Rectal smooth muscle tissue (tissue), 1 donor: ENCODE results near the gene RO60.

Source experiments
- H3K27ac ChIP-seq: one replicate; pipeline ENCODE4 v1.7.0; 2013; ENCODE audit warnings: low read depth, low read length, inconsistent platforms
- H3K27me3 ChIP-seq: one replicate; pipeline ENCODE4 v1.7.0; 2013; ENCODE audit warnings: low read length; ENCODE audit not compliant: control insufficient read depth, insufficient read depth
- H3K36me3 ChIP-seq: one replicate; pipeline ENCODE4 v1.7.0; 2013; ENCODE audit warnings: low read length; ENCODE audit not compliant: control insufficient read depth, insufficient read depth
- H3K4me1 ChIP-seq: one replicate; pipeline ENCODE4 v1.7.0; 2013; ENCODE audit warnings: low read length; ENCODE audit not compliant: control insufficient read depth, insufficient read depth
- H3K4me3 ChIP-seq: one replicate; pipeline ENCODE4 v1.7.0; 2013; ENCODE audit warnings: low read length
- H3K9ac ChIP-seq: one replicate; pipeline ENCODE4 v1.7.0; 2013; ENCODE audit warnings: low read length

RO60 gene

GRCh38 chr1:193066606-193067005 lies 7.2 kb downstream of the RO60 start:
- H3K27me3 ChIP-seq = no peaks in the 10 kb centered on the region
- no peak overlapping the region for H3K4me3 ChIP-seq
- no peak overlapping the region for H3K9ac ChIP-seq
- H3K4me1 ChIP-seq = peaks cover 2% of the 10 kb centered on the region
- H3K36me3 ChIP-seq = no peaks in the 10 kb centered on the region
- H3K27ac ChIP-seq = no peak overlapping the region

- H3K4me3 ChIP-seq = no peak overlapping the region
- no peaks in the 10 kb centered on the region for H3K4me1 ChIP-seq
- no peaks in the 10 kb centered on the region for H3K36me3 ChIP-seq
- no peaks in the 10 kb centered on the region for H3K27me3 ChIP-seq
- no peak overlapping the region for H3K27ac ChIP-seq
- no peak overlapping the region for H3K9ac ChIP-seq
Observed at GRCh38 chr1:193068013-193068412, 8.6 kb downstream of the RO60 start.

DNA sequence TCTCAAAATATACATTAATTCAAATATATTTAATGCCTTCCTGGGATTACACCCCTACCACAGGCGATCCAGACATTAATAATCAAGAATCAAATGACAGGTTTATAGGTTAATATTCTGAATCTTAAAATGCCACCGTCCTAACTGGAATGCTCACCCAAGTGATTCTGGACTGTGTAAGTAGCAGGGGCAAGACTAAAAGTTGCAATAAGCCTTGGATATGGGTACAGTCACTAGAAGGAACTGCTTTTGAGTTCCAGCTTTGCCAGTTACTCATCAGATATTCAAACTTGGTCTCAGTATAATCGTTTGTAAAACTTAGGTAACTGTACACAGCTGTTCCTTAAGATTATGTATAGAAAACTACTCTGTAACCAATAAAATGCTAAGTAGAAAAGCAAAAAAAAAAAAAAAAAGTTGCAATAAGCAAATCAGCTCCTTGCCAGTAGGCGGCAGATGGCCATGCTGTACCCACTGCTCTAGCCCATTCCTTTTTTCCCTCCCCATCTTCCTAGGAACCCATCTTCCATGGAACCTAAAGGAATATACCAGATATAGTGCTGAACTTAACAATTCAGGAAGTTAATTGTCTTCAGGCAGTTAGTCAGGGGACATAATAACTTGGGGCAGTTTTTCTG lies 10.5 kb downstream of the RO60 start:
- no peaks in the 10 kb centered on the region for H3K36me3 ChIP-seq
- H3K27ac ChIP-seq = no peak overlapping the region
- no peak overlapping the region for H3K4me3 ChIP-seq
- no peaks in the 10 kb centered on the region for H3K4me1 ChIP-seq
- H3K9ac ChIP-seq = no peak overlapping the region
- H3K27me3 ChIP-seq = no peaks in the 10 kb centered on the region

DNA sequence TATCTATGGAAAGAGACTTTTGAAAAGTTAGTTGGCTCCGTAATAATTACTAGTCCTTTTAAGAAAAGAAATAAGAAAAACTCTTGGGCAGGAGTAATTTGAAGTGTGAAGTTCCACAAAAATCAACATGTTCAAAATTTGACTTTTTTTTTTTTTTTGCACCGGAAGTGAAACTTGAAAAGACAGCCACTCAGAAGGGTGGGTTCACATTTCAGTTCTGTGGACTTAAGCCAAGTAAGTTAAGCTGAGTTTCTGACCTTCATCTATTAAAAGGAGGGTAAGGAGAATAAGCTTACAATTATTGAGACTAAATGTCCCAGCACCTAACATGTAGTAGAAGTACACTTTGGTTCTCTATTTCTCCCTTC lies 11.0 kb downstream of the RO60 start:
- Histone ChIP-seq H3K27ac (no peak overlapping the region), H3K4me1 (no peaks in the 10 kb centered on the region), H3K4me3 (no peak overlapping the region), H3K36me3 (no peaks in the 10 kb centered on the region), H3K27me3 (no peaks in the 10 kb centered on the region), H3K9ac (no peak overlapping the region)

DNA sequence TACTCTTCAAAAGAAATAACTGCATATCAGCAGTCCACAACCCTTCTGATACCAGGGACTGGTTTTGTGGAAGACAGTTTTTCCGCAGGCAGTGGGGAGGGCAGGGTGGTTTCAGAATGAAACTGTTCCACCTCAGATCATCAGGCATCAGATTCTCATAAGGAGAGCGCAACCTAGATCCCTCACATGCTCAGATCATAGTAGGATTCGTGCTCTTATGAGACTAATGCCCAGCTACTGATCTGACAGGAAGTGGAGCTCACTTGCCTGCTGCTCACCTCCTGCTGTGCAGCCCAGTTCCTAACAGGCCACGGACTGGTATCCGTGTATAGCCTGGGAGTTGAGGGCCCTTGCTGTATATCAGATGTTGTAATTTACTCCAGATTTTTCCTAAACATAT lies 11.5 kb downstream of the RO60 start:
- H3K27me3 ChIP-seq = no peaks in the 10 kb centered on the region
- no peaks in the 10 kb centered on the region for H3K36me3 ChIP-seq
- H3K27ac ChIP-seq = no peak overlapping the region
- H3K4me1 ChIP-seq = no peaks in the 10 kb centered on the region
- no peak overlapping the region for H3K9ac ChIP-seq
- no peak overlapping the region for H3K4me3 ChIP-seq

DNA sequence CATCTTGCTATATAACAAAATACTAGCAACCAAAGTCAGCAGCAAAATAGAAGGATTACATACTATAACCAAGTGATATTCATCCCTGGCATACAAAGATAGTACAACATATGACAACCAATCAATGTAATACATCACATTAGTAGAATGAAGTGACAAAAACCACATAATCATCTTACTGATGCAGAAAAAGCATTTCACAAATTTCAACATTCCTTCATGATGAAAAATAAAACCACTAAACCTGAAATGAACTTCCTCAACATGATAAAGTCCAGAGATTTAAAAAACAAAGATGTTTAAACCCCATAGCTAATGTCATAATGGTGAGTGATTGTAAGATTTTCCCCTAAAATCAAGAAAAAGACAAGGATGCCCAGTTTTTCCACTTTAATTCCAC lies 18.6 kb downstream of the RO60 start:
- Histone ChIP-seq H3K9ac (no peak overlapping the region), H3K27me3 (no peaks in the 10 kb centered on the region), H3K36me3 (peaks cover 3% of the 10 kb centered on the region)

GRCh38 chr1:193079187-193079586 lies 19.8 kb downstream of the RO60 start:
- no peaks in the 10 kb centered on the region for H3K27me3 ChIP-seq
- H3K27ac ChIP-seq = no peak overlapping the region
- H3K9ac ChIP-seq = no peak overlapping the region
- peaks cover 6% of the 10 kb centered on the region for H3K36me3 ChIP-seq
- H3K4me3 ChIP-seq = no peak overlapping the region
- H3K4me1 ChIP-seq = no peaks in the 10 kb centered on the region

More for the DNA sequence above, 18.6 kb downstream of the RO60 start:
- Histone ChIP-seq H3K27ac (no peak overlapping the region), H3K4me1 (no peaks in the 10 kb centered on the region), H3K4me3 (no peak overlapping the region)

- H3K27me3 ChIP-seq = no peaks in the 10 kb centered on the region
- no peak overlapping the region for H3K9ac ChIP-seq
- no peaks in the 10 kb centered on the region for H3K4me1 ChIP-seq
- no peak overlapping the region for H3K4me3 ChIP-seq
- no peak overlapping the region for H3K27ac ChIP-seq
- H3K36me3 ChIP-seq = peaks cover 6% of the 10 kb centered on the region
Observed at GRCh38 chr1:193083365-193084088, 24.1 kb downstream of the RO60 start.

DNA sequence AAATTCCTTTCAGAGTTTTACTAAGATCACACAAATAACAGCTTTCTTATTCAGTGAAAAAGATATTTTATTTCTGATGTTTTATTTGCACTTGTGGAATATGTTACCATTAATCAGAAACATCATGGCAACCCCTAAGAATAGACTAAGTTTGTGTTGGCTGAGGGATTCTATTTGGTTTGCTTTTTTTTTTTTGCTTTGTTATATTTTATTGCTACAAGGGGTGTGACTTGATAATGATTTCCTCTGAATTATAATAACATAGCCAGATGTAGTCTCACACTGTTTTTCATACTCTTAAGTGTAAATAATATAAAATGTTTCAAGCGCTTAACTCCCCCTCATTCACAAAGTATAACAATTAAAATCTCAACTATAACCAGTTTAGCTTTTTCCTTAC lies 25.9 kb downstream of the RO60 start:
- Histone ChIP-seq H3K36me3 (peaks cover 6% of the 10 kb centered on the region), H3K9ac (no peak overlapping the region), H3K4me1 (no peaks in the 10 kb centered on the region), H3K27me3 (no peaks in the 10 kb centered on the region), H3K4me3 (no peak overlapping the region), H3K27ac (no peak overlapping the region)

DNA sequence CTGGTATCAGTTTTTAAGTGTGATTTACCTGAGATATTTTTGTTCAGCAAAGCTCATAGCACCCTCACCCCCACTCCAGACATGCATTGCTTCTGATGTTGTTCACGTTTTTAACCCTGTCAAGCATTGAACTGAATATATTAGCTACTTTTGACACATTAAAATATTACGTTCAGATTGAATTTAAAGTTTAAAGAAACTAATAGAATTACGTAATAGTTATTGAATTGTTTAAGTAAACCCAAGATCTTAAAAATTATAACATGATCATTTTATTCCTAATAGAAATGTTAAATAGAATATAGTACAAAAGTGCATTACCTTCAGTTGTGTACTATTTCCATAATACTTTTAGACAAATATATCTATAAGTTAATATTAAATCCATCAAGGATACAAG lies 26.9 kb downstream of the RO60 start:
- Histone ChIP-seq H3K27me3 (no peaks in the 10 kb centered on the region), H3K27ac (no peak overlapping the region), H3K36me3 (peaks cover 6% of the 10 kb centered on the region), H3K9ac (no peak overlapping the region), H3K4me1 (no peaks in the 10 kb centered on the region), H3K4me3 (no peak overlapping the region)

GRCh38 chr1:193087893-193088292 lies 28.5 kb downstream of the RO60 start:
- no peaks in the 10 kb centered on the region for H3K4me1 ChIP-seq
- peaks cover 3% of the 10 kb centered on the region for H3K36me3 ChIP-seq
- no peak overlapping the region for H3K27ac ChIP-seq
- H3K9ac ChIP-seq = no peak overlapping the region
- H3K27me3 ChIP-seq = no peaks in the 10 kb centered on the region
- H3K4me3 ChIP-seq = no peak overlapping the region

- Histone ChIP-seq H3K36me3 (peaks cover 4% of the 10 kb centered on the region), H3K9ac (no peak overlapping the region), H3K4me1 (no peaks in the 10 kb centered on the region), H3K27ac (no peak overlapping the region), H3K4me3 (no peak overlapping the region), H3K27me3 (no peaks in the 10 kb centered on the region)
Observed at GRCh38 chr1:193090865-193091264, 31.5 kb downstream of the RO60 start.

GRCh38 chr1:193094112-193094511 lies 34.7 kb downstream of the RO60 start:
- H3K9ac ChIP-seq = no peak overlapping the region
- no peaks in the 10 kb centered on the region for H3K27me3 ChIP-seq
- H3K4me3 ChIP-seq = no peak overlapping the region
- H3K36me3 ChIP-seq = peaks cover 7% of the 10 kb centered on the region
- no peaks in the 10 kb centered on the region for H3K4me1 ChIP-seq
- H3K27ac ChIP-seq = no peak overlapping the region
